Lower leg skin (tissue), 4 donors: ENCODE measurements around the gene KDM8. TPM values are rescaled to one million over a fixed set of nuclear protein-coding genes. Genes with fewer than 3 reads are reported as not detected.

Experiments
- DNase-seq, 2 donors: peaks; one replicate each; pipeline ENCODE4 v3.0.0-alpha.2; 2019; ENCODE audit warnings: low spot score in 2 of 2
- H3K4me3 ChIP-seq: fragments of 200-600 bp; sonication (generic); 2 replicates; pipeline ENCODE4 v1.5.1; 2017; ENCODE audit warnings: mild to moderate bottlenecking, low read depth; ENCODE audit not compliant: poor library complexity, severe bottlenecking
- POLR2A ChIP-seq, 2 donors: fragments of 450-650 bp; IDR thresholded peaks; one replicate each; pipeline ENCODE4 v1.6.1; 2016 to 2017; ENCODE audit warnings: antibody characterized with exemption in 2 of 2, mild to moderate bottlenecking in 1 of 2, moderate library complexity in 1 of 2
- WGBS, 2 donors: methylation state at CpG; one replicate each; pipeline ENCODE4 v1.1.5; 2018; 5-methylcytosine and 5-hydroxymethylcytosine counted together
- intact Hi-C: fragments of 100-400 bp; cut with DNase I; formaldehyde crosslinking; loops from one replicate; pipeline ENCODE4 v1.15.0; 2023; ENCODE audit warnings: low total_unique reads
- total RNA-seq, 4 donors: library from RNA; depleted of rRNA; stranded (reverse); fragments of >200 nt; gene quantifications; one replicate each; pipeline ENCODE4 v1.1.0, GENCODE V29; 2016
- TF ChIP-seq, protein P1 (sequence below), 3 donors: fragments of 450-650 bp; IDR thresholded peaks; one replicate each; pipeline ENCODE4 v1.5.1; 2016; ENCODE audit warnings: antibody characterized with exemption in 3 of 3, mild to moderate bottlenecking in 3 of 3, moderate library complexity in 2 of 3

KDM8 gene
- 1 to 10 TPM in 3 of 4 donors, under 1 TPM in 1; 0.84 to 4.5 (median 1.9) TPM for total RNA-seq

DNA sequence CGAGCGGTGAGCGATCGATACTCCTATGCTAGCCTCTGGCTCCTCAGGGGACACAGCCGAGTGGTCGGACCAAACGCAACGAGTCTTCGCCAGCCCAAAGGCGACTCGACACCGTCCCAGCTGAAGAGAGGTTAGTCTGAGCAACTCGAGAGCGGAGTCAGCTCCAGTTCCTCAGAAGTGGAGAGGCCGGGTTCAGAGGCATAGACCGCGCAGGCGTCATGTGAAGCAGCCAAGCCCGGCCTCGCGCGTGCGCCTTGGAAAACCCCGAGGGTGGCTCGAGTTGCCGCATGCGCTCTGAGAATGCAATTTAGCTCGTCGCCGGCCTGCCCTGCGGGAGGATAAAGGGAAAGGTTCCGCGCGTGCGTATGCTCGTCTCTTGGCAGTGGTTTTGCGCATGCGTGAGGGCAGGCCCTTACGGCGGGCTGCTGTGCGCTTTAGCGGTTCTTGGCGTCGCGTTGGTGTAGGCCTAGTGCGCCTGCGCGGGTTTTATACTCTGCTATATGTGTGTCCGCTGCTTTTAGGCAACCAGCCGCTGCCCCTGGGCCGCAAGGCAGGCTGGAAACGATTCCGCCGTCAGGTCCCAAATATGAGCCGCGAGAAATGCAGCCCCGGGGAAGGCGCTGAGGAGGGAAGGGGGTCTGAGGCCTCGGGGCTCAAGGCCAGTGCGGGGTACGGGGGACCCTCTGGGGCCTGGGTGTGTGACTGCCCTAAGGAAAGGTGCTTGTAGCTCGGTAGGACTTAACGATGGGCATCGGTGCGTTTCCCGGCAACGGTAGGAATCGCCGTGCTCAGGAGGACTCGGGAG is at the start of gene KDM8:
KDM8 (plus strand) TSS at position 20 of the 805 bp plus-strand sequence. CDS start 6,598 bp downstream, outside the sequence.
- peak; percentile 99 to 100 for DNase-seq
- intact Hi-C loops, result no loop called here
- WGBS, 2 donors, result 0% methylated on average over 54 to 60 of the region's 70 CpGs
- no peak for TF ChIP-seq POLR2A (IDR thresholded peaks at IDR 0.05)
- TF ChIP-seq, protein P1, sequence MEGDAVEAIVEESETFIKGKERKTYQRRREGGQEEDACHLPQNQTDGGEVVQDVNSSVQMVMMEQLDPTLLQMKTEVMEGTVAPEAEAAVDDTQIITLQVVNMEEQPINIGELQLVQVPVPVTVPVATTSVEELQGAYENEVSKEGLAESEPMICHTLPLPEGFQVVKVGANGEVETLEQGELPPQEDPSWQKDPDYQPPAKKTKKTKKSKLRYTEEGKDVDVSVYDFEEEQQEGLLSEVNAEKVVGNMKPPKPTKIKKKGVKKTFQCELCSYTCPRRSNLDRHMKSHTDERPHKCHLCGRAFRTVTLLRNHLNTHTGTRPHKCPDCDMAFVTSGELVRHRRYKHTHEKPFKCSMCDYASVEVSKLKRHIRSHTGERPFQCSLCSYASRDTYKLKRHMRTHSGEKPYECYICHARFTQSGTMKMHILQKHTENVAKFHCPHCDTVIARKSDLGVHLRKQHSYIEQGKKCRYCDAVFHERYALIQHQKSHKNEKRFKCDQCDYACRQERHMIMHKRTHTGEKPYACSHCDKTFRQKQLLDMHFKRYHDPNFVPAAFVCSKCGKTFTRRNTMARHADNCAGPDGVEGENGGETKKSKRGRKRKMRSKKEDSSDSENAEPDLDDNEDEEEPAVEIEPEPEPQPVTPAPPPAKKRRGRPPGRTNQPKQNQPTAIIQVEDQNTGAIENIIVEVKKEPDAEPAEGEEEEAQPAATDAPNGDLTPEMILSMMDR (IDR thresholded peaks at IDR 0.05), result no peak
- peak within 1 kb of the TSS; percentile 29 for H3K4me3 ChIP-seq

DNA sequence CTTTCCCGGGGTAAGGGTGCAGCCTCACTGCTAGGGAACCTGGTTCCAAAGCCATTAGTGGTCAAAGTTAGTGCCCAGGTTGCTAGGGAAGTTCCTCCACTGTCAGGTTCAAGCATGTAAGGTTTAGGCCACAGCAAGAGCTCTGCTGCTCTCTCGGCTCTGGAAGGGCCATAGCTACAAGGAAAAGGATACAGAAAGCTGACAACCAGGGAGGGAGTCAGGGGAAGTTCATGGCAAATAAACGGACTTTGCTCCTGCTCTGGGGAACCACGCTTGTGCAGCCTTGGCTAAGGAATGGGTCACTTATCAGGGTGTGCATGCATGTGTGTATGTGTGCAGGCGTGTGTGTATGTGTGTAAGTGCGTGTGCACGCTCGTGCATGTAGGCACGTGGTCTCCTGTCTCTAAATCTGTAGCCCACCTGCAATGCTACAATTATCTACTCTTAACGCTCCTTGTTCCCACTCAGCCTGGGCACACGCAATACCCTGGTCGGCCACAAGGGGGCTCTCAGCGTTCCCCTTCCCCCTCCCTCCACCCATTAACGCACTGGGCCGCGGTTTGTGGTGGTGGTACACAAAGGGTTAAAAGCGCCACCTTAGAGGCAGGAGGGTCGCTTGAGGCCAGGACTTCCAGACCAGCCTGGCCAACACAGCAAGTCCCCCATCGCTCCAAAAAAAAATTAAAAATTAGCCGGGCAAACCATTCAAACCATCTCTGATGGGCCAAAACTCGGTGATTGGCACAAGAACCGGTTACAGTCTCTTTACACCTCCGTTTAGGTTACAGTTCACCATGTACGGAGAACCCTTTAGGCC is 48.4 kb upstream of the KDM8 start:
- no peak overlapping the region for H3K4me3 ChIP-seq
- peak; percentile 32 to 88 for DNase-seq
- intact Hi-C loops, result loop anchor here (10.0 kb wide), 1 partner anchor 300 kb away; no protein-coding TSS in a partner anchor
- WGBS, 2 donors, result 14 to 15% methylated on average over 24 of the region's 24 CpGs
- TF ChIP-seq POLR2A (IDR thresholded peaks at IDR 0.05), result no peak
- TF ChIP-seq, protein P1 (IDR thresholded peaks at IDR 0.05), result peak in 1 of 3 donors; percentile 86

DNA sequence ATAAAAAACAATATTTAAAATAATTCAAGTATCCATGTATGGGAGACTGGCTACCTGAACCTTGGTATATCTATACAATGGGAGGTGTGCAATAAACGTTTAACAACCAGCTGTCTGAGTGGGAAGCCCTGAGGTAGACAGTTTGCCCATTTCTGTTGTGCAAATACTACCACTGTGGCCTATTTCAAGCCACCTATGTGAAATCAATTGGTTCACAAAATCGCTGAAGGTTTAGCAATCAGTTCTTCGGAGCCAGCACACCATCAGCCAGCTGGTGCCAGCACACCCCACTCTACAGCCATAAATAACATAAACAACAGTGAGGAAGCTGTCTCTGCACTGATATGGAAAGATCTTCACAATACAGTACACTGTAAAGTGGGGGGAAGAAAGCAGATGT is 46.7 kb upstream of the KDM8 start:
- TF ChIP-seq, protein P1 (IDR thresholded peaks at IDR 0.05), result no peak
- no peak for TF ChIP-seq POLR2A (IDR thresholded peaks at IDR 0.05)
- DNase-seq, result no peak
- no peak overlapping the region for H3K4me3 ChIP-seq
- intact Hi-C loops, result loop anchor here (10.0 kb wide), 1 partner anchor 298 kb away; no protein-coding TSS in a partner anchor
- 34 to 49% methylated on average over 3 of the region's 3 CpGs for WGBS, 2 donors

DNA sequence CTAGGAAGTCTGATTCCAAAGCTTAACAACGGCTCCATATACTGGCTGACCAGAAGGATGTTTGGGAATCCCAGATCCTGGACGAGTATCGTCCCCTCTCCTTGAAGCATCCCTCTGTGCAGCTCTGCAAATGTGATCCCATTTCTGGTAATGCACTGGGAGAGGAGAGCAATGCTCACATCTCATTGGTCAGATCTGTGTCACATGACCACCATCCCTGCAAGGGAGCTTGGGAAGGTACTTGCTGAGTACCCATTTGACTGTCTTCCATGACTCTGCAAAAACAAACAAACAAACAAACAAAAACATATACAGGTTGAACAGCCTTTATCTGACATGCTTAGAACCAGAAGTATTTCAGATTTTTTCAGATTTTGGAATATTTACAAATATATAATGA is 41.9 kb upstream of the KDM8 start:
- DNase-seq, result no peak
- intact Hi-C loops, result no loop called here
- 70 to 76% methylated on average over 3 of the region's 3 CpGs for WGBS, 2 donors
- TF ChIP-seq, protein P1 (IDR thresholded peaks at IDR 0.05), result no peak
- no peak for TF ChIP-seq POLR2A (IDR thresholded peaks at IDR 0.05)
- H3K4me3 ChIP-seq, result no peak overlapping the region

DNA sequence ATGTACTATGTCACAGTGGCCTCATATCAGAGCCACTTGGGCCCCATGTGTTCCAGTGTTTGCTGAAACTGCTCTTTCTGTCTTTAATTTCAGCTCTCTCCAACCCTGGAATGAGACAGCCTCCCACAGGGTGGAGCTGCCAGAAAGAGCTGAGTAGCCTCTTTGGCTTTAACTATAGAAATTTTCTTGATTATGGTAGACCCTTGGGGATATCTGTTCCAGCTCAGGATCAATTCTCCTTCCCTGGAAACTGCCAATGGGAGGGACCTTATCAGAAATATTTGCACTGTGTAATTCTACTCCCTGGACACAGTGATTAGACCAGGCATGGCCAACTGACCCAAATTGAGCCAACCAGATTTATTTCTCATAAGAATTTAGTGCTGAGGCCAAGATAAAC is 39.0 kb upstream of the KDM8 start:
- no peak for TF ChIP-seq POLR2A (IDR thresholded peaks at IDR 0.05)
- TF ChIP-seq, protein P1 (IDR thresholded peaks at IDR 0.05), result no peak
- DNase-seq, result no peak
- intact Hi-C loops, result no loop called here
- H3K4me3 ChIP-seq, result no peak overlapping the region
